GDM1 (cell line): ENCODE measurements around the gene TMEM258.

Experiments
- DNase-seq: peaks from one replicate; lab custom pipeline; 2025; lab: John Stamatoyannopoulos, UW

Gene TMEM258

GRCh38 chr11:61775606-61776554, 16.5 kb downstream of the TMEM258 start:
- no peak for DNase-seq

- no peak for DNase-seq
These were observed 17.3 kb downstream of the TMEM258 start for GRCh38 chr11:61775106-61775505.

GRCh38 chr11:61774411-61774810, 18.0 kb downstream of the TMEM258 start:
- DNase-seq = no peak

GRCh38 chr11:61773809-61774208, 18.6 kb downstream of the TMEM258 start:
- DNase-seq = no peak

GRCh38 chr11:61773356-61773755, 19.0 kb downstream of the TMEM258 start:
- no peak for DNase-seq

- no peak for DNase-seq
These were observed 20.4 kb downstream of the TMEM258 start for GRCh38 chr11:61771985-61772455.

GRCh38 chr11:61771195-61771894, 21.1 kb downstream of the TMEM258 start:
- DNase-seq = no peak

- DNase-seq = no peak
These were observed 22.3 kb downstream of the TMEM258 start for GRCh38 chr11:61769946-61770683.

- no peak for DNase-seq
These were observed 23.1 kb downstream of the TMEM258 start for GRCh38 chr11:61769169-61769920.

- DNase-seq = no peak
These were observed 23.9 kb downstream of the TMEM258 start for GRCh38 chr11:61768376-61769076.

GRCh38 chr11:61766353-61766841, 26.0 kb downstream of the TMEM258 start:
- DNase-seq = no peak

- DNase-seq = no peak
These were observed 26.7 kb downstream of the TMEM258 start for GRCh38 chr11:61765550-61766253.

- DNase-seq = no peak
These were observed 27.7 kb downstream of the TMEM258 start for GRCh38 chr11:61764606-61765260.

GRCh38 chr11:61763930-61764605, 28.3 kb downstream of the TMEM258 start:
- no peak for DNase-seq

- no peak for DNase-seq
These were observed 29.6 kb downstream of the TMEM258 start for GRCh38 chr11:61762798-61763197.

- DNase-seq = no peak
These were observed 30.2 kb downstream of the TMEM258 start for GRCh38 chr11:61762223-61762615.

GRCh38 chr11:61761440-61762222, 30.8 kb downstream of the TMEM258 start:
- DNase-seq = no peak

GRCh38 chr11:61760946-61761345, 31.5 kb downstream of the TMEM258 start:
- no peak for DNase-seq
